ENCODE measurements around the gene DPM2.

GRCh38 chr9:127941062-127941960 is 3.7 kb upstream of the DPM2 start:
- TF ChIP-seq CTCF (IDR thresholded peaks at IDR 0.05; ENCODE audit: low read depth, low read length, poor library complexity, severe bottlenecking) (no peak), EZH2phosphoT487 (IDR thresholded peaks at IDR 0.05; ENCODE audit: borderline replicate concordance, low read length) (no peak)

Data from DOHH2 (cell line).